GM19324 (cell line): ENCODE data around the gene CD5L.

Experiments
- ATAC-seq: cut with Tn5 transposase; IDR thresholded peaks from one replicate; pipeline ENCODE4 v1.9.1; 2021; ENCODE audit warnings: mild to moderate bottlenecking, moderate library complexity; ENCODE audit not compliant: unreplicated experiment, low FRiP score

CD5L gene

DNA sequence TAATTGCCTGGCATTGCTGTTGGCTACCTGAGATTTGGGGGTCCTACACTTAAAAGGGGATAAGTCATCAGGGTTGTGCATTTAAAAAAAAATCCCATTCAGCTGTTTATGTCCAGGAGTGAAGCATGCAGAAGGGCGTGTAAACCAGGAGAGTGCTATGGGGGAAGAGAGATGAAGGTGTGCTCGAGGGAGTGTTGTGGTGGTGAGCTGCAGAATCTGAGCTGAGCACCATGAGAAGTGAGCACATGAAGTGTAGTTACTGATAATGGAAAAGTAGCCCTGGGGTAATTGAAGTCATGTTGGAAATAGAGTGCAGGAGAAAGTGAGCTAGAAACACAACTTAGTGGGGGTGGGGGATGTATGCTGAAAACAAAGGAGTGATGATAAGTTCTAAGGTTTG, 22.4 kb downstream of the CD5L start:
- ATAC-seq: no peak

DNA sequence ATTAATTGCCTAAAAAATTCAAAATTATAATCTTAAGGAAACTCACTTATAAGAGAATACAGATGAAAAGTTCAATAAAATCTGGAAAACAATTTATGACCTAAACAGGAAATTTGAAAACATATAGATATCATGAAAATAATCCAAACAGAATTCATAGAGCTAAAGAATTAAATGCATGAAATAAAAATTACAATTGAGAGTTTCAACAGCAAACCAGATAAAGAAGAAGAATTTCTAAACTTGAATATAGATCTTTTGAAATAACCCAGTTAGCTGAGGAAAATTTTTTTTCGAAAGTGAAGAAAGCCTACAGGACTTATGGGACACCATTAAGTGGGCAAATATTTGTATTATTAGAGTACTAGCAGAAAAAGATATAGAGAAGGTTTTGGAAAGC, 28.3 kb downstream of the CD5L start:
- no peak for ATAC-seq

DNA sequence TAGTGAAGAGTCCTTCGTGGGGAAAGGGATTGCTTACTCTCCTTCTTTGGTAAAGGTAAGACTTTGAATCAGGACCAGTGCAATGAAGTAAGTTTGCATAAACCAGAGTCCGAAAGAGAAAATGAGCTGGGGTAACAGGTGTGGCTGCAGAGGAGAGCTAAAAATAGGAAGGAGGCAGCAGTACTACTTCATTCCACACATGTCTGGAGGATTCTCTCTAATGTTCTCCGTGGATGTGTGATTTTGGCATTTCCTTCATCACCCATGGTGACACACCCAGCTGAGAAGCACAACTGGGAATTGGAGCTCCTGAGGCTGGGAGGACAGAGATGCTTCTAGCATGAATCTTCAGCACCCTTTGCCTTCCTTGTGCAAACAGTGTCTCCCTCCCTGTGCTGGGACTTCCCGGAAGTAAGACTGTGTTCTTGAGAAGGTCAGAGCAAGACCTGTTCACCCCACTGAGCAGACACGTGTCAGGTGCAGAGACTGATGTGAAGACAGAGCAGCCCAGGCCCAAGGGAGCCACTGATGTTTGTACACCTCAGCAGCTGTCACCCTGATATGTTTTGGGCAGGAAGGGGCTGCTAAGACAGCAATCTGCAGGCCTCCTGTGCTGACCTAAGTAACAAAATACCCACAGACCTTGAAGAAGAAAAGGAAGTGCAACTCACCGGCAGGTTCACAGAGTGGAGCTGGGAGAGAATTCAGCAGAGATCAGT, 35.0 kb downstream of the CD5L start:
- ATAC-seq: peak; percentile 90

GRCh38 chr1:157803851-157804250, 37.8 kb downstream of the CD5L start:
- no peak for ATAC-seq

DNA sequence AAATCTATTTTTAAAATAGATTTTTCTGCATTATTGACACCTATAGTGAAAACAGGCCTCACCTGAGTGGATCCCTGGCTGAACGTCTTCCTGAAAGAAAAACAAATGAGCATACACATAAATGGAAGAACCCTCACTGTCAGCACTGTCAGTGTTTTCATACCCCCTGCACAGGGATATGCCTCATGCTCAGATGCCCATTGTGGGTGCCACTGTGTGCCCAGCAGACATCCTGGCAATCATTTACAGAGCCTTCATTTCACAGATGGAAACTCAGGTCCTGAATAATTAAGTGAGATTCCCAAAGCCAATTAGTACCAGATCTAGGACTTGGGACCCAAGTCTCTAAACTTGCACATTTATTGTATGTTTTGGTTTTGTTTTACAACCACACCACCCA, 41.6 kb downstream of the CD5L start:
- ATAC-seq: no peak

DNA sequence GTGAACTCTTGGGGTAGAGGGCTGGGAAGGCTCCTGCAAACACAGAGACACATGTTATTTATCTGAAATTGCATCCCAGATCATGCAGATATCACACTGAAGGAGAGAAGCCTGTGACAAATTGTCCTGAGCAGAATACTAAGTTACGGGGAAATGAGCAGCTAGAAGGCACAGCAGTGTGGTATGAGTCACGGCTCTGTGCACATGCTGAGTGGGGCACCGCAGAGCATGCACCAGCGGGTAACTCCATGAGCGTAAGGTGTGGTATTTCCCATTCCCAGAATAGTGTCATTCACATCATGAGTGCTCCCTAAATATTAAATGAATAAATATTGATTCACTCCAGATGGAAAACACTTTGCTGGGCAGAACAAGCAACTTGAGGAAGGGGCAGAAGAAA, 43.4 kb downstream of the CD5L start:
- no peak for ATAC-seq

GRCh38 chr1:157785248-157785647, 56.4 kb downstream of the CD5L start:
- no peak for ATAC-seq

DNA sequence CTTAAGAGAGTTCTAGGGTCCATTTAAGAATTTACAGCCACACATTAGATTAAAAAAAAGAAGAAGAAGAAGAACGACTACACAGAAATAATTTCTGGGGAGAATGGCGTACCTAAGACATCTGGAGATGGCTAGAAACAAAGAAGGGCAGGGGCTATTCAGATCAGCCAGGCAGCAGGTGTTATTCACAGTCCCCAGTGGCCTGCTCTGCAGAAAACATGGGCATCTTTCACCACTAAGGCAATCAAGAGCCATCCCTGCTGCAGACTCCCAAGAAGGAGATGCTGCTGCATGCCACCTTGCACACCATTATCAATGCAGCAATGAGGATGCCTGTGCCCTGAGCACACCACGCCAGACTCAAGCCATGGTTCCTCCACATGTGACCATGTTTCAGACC, 56.8 kb downstream of the CD5L start:
- no peak for ATAC-seq

DNA sequence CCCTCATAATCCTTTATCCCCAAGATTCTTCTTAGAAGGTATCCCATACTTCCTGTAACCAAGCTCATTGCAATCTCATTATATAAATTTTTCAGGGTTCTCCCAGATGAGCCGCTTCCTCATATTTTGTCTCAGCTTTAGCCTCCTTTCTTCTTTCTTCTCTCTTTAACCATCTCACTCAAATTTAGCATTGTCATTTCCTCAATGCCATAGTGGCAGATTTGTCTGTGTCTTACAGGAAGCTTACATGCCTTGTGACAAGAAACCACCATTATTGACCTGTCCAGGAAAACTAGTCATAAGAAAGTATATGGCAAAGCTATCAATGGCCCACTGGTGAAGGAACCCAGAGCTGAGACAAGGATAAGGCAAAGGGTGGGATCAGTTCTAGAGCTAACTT, 58.7 kb downstream of the CD5L start:
- no peak for ATAC-seq

- ATAC-seq: no peak
Measured at GRCh38 chr1:157781048-157781447, 60.6 kb downstream of the CD5L start.
